ENCODE results near the gene BPIFB1. TPM values are rescaled to one million over a fixed set of nuclear protein-coding genes. Genes with fewer than 3 reads are reported as not detected.
A peak's percentile ranks its signal among the peaks of the same experiment; 100 is the strongest.

BPIFB1 gene
- total and polyA plus RNA-seq, 2 of the 13 experiments (the other 11 are each of a cell fraction or from before 2014, with no cell fraction given), result 0.82 to 4.4 TPM

DNA sequence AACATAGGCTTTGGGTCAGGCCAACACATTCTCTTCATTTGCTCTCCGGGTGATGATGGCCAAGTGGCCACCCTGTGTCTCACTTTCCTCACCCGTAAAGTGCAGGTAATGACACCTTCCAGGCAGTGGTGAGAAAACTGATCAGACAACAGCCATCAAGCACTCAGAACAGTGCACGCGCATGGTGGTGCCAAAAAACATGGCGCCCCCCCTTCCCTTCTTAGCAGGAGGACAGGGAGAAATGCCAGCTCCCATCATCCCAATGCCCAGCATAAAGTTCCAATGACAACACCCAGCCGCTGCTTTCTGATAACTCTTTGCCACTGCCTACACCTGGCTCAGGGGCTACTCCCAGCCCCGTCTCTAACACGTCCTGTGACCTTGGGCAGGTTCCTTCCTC, 8.4 kb downstream of the BPIFB1 start:
- ATAC-seq (no peak; the same call in 1 of the 3 replicates), FAIRE-seq (no peak), DNase-seq (ENCODE audit: low spot score) (no peak)
- in situ Hi-C loops (cut with HindIII; ENCODE audit: extremely low pct_ligation_motif_present, low pct_unique_long_range_greater_than_20kb), result no loop called here
- H3K9ac ChIP-seq (ENCODE audit: insufficient read depth, low read depth, low read length), result no peak overlapping the region
- no peak overlapping the region for H2AFZ ChIP-seq (ENCODE audit: low read length)
- H3K4me3 ChIP-seq (replicated peaks in 1 of 3; ENCODE audit: insufficient read depth in 1 of 3, low read depth in 2 of 3, low read length in 3 of 3), result no peak overlapping the region
- H3K79me2 ChIP-seq (ENCODE audit: insufficient read depth, low read length), result no peaks in the 10 kb centered on the region
- BruUV-seq (replicated peaks), result no TSS peak
- H3K27me3 ChIP-seq (ENCODE audit: control insufficient read depth in 1 of 2, insufficient read depth in 2 of 2, low read length in 2 of 2), result peaks cover 7 to 48% of the 10 kb centered on the region in 2 experiments
- no peak overlapping the region for H3K27ac ChIP-seq (ENCODE audit: extremely low read length, insufficient read depth, low read length)
- H3K9me3 ChIP-seq (ENCODE audit: low read length), result no peaks in the 10 kb centered on the region
- intact Hi-C loops (cut with micrococcal nuclease; ENCODE audit: unreplicated experiment), result no loop called here
- H4K20me1 ChIP-seq (ENCODE audit: insufficient read depth, low read length), result no peaks in the 10 kb centered on the region
- CTCF ChIA-PET (ENCODE audit: low intra/inter-chr PET ratio, low total read pairs), result interaction anchor here (1.2 to 3.5 kb wide), 2 partner anchors 29 to 196 kb away, joined by 5 to 42 read pairs; no protein-coding TSS in a partner anchor
- POLR2A ChIA-PET, result no interaction called here
- H3K36me3 ChIP-seq (replicated peaks in 1 of 2; ENCODE audit: control insufficient read depth in 1 of 2, insufficient read depth in 2 of 2, low read length in 2 of 2), result no peaks in the 10 kb centered on the region
- H3K4me2 ChIP-seq (ENCODE audit: low read depth, low read length), result no peak overlapping the region
- H3K4me1 ChIP-seq (ENCODE audit: insufficient read depth, low read length), result no peaks in the 10 kb centered on the region
- 76% methylated on average over 8 of the region's 8 CpGs for WGBS (ENCODE audit: low lambda C conversion rate)
- TF ChIP-seq NFIB (CRISPR knock-in tag; IDR thresholded peaks at IDR 0.05; ENCODE audit: borderline replicate concordance) (no peak), ZNF121 (CRISPR knock-in tag; IDR thresholded peaks at IDR 0.05) (no peak), ZNF234 (CRISPR knock-in tag; conservative IDR thresholded peaks at IDR 0.05) (0 out of 2 replicates have a peak, but pooled peaks have one; percentile 21), THAP11 (CRISPR knock-in tag; IDR thresholded peaks at IDR 0.05) (no peak), ZNF598 (CRISPR knock-in tag; IDR thresholded peaks at IDR 0.05; ENCODE audit: borderline replicate concordance) (no peak), KLF9 (CRISPR knock-in tag; IDR thresholded peaks at IDR 0.05; ENCODE audit: low read depth) (no peak), NBN (conservative IDR thresholded peaks at IDR 0.05) (no peak), ZNF317 (CRISPR knock-in tag; IDR thresholded peaks at IDR 0.05) (0 out of 2 replicates have a peak, but pooled peaks have one; percentile 12), SIN3B (IDR thresholded peaks at IDR 0.05; ENCODE audit: low read length) (no peak), HMGA1 (CRISPR knock-in tag; conservative IDR thresholded peaks at IDR 0.05) (no peak), XRCC5 (optimal IDR thresholded peaks at IDR 0.05; ENCODE audit: low read length) (no peak)
- TF ChIP-seq, protein P1, sequence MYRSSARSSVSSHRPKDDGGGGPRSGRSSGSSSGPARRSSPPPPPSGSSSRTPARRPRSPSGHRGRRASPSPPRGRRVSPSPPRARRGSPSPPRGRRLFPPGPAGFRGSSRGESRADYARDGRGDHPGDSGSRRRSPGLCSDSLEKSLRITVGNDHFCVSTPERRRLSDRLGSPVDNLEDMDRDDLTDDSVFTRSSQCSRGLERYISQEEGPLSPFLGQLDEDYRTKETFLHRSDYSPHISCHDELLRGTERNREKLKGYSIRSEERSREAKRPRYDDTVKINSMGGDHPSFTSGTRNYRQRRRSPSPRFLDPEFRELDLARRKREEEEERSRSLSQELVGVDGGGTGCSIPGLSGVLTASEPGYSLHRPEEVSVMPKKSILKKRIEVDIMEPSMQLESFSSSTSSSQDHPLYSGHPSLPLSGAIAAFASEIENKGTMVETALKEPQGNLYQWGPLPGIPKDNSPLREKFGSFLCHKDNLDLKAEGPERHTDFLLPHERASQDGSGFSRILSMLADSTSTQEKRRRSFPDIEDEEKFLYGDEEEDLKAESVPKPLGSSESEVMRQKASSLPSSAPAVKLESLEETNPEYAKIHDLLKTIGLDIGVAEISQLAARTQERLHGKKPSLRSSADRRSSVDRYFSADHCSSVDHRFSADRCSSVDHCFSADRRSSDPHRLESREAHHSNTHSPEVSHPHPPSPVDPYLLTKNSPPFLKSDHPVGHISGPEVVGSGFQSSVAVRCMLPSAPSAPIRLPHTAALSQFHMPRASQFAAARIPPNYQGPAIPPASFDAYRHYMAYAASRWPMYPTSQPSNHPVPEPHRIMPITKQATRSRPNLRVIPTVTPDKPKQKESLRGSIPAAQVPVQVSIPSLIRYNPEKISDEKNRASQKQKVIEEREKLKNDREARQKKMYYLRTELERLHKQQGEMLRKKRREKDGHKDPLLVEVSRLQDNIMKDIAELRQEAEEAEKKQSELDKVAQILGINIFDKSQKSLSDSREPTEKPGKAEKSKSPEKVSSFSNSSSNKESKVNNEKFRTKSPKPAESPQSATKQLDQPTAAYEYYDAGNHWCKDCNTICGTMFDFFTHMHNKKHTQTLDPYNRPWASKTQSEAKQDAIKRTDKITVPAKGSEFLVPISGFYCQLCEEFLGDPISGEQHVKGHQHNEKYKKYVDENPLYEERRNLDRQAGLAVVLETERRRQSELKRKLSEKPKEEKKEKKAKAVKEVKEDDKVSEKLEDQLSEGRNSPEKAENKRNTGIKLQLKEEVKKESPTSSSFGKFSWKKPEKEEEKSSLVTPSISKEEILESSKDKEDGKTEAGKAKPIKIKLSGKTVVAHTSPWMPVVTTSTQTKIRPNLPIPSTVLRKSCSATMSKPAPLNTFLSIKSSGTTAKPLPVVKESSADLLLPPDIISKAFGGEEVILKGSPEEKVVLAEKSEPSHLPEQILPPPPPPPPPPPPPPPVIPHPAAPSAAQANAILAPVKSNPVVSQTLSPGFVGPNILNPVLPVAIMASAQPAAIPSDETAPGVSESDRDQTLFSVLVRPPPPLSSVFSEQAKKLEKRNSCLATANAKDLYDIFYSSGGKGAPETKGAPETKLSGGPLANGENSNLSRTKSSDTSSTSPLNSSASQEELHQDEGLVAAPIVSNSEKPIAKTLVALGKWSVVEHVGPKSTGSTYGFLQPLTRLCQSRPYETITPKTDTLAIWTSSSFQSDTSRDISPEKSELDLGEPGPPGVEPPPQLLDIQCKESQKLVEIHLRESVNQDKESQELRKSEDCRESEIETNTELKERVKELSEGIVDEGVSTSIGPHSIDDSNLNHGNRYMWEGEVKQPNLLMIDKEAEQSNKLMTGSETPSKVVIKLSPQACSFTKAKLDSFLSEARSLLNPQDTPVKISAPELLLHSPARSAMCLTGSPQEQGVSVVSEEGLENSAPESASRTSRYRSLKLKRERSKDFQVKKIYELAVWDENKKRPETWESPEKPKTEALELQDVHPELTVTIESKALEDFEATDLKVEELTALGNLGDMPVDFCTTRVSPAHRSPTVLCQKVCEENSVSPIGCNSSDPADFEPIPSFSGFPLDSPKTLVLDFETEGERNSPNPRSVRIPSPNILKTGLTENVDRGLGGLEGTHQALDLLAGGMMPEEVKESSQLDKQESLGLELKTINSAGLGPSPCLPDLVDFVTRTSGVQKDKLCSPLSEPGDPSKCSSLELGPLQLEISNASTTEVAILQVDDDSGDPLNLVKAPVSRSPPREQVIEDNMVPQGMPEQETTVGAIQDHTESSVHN (CRISPR knock-in tag; IDR thresholded peaks at IDR 0.05), result 0 out of 2 replicates have a peak, but pooled peaks have one; percentile 46
- TF ChIP-seq, protein P2, sequence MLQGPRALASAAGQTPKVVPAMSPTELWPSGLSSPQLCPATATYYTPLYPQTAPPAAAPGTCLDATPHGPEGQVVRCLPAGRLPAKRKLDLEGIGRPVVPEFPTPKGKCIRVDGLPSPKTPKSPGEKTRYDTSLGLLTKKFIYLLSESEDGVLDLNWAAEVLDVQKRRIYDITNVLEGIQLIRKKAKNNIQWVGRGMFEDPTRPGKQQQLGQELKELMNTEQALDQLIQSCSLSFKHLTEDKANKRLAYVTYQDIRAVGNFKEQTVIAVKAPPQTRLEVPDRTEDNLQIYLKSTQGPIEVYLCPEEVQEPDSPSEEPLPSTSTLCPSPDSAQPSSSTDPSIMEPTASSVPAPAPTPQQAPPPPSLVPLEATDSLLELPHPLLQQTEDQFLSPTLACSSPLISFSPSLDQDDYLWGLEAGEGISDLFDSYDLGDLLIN (CRISPR knock-in tag; IDR thresholded peaks at IDR 0.05; ENCODE audit: borderline replicate concordance), result no peak
- TF ChIP-seq, protein P3, sequence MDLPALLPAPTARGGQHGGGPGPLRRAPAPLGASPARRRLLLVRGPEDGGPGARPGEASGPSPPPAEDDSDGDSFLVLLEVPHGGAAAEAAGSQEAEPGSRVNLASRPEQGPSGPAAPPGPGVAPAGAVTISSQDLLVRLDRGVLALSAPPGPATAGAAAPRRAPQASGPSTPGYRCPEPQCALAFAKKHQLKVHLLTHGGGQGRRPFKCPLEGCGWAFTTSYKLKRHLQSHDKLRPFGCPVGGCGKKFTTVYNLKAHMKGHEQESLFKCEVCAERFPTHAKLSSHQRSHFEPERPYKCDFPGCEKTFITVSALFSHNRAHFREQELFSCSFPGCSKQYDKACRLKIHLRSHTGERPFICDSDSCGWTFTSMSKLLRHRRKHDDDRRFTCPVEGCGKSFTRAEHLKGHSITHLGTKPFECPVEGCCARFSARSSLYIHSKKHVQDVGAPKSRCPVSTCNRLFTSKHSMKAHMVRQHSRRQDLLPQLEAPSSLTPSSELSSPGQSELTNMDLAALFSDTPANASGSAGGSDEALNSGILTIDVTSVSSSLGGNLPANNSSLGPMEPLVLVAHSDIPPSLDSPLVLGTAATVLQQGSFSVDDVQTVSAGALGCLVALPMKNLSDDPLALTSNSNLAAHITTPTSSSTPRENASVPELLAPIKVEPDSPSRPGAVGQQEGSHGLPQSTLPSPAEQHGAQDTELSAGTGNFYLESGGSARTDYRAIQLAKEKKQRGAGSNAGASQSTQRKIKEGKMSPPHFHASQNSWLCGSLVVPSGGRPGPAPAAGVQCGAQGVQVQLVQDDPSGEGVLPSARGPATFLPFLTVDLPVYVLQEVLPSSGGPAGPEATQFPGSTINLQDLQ (CRISPR knock-in tag; IDR thresholded peaks at IDR 0.05), result peak; percentile 30; the same call in 1 of the 2 replicates

All from HepG2 (cell line).